Mucosa of rectum (tissue), 2 donors: ENCODE measurements around the gene DPP6.

Experiments
- H3K27ac ChIP-seq, 2 donors: one replicate each; pipeline ENCODE4 v1.7.0; 2013; ENCODE audit warnings: inconsistent platforms in 2 of 2, low read depth in 2 of 2, low read length in 2 of 2
- H3K27me3 ChIP-seq, 2 donors: one replicate each; pipeline ENCODE4 v1.7.0; 2013; ENCODE audit warnings: low read length in 2 of 2; ENCODE audit not compliant: control insufficient read depth in 2 of 2, insufficient read depth in 2 of 2
- H3K36me3 ChIP-seq, 2 donors: one replicate each; pipeline ENCODE4 v1.7.0; 2013; ENCODE audit warnings: low read length in 2 of 2; ENCODE audit not compliant: control insufficient read depth in 2 of 2, insufficient read depth in 2 of 2
- H3K4me1 ChIP-seq, 2 donors: one replicate each; pipeline ENCODE4 v1.7.0; 2013; ENCODE audit warnings: low read length in 2 of 2, mild to moderate bottlenecking in 1 of 2; ENCODE audit not compliant: control insufficient read depth in 2 of 2, insufficient read depth in 2 of 2
- H3K4me3 ChIP-seq, 2 donors: one replicate each; pipeline ENCODE4 v1.7.0; 2013; ENCODE audit warnings: low read length in 2 of 2
- H3K9ac ChIP-seq, 2 donors: one replicate each; pipeline ENCODE4 v1.7.0; 2013; ENCODE audit warnings: low read length in 2 of 2, low read depth in 1 of 2, mild to moderate bottlenecking in 1 of 2
- H3K9me3 ChIP-seq, 2 donors: one replicate each; pipeline ENCODE4 v1.7.0; 2013; ENCODE audit warnings: low read length in 2 of 2; ENCODE audit not compliant: control insufficient read depth in 2 of 2
- donor health status: healthy.
- donor health status: Normal muscosa, but diverticular disease.

The DPP6 gene

GRCh38 chr7:154326421-154326820, 274.2 kb downstream of the DPP6 start:
- Histone ChIP-seq H3K4me1 (no peaks in the 10 kb centered on the region), H3K4me3 (no peak overlapping the region), H3K27me3 (no peaks in the 10 kb centered on the region), H3K27ac (no peak overlapping the region), H3K9me3 (no peaks in the 10 kb centered on the region), H3K36me3 (no peaks in the 10 kb centered on the region), H3K9ac (no peak overlapping the region)

GRCh38 chr7:154330318-154330717, 278.1 kb downstream of the DPP6 start:
- H3K9me3 ChIP-seq = no peaks in the 10 kb centered on the region

GRCh38 chr7:154332811-154333580, 280.8 kb downstream of the DPP6 start:
- H3K4me3 ChIP-seq = no peak overlapping the region
- H3K36me3 ChIP-seq = no peaks in the 10 kb centered on the region
- no peaks in the 10 kb centered on the region for H3K9me3 ChIP-seq
- no peak overlapping the region for H3K27ac ChIP-seq
- H3K27me3 ChIP-seq = no peaks in the 10 kb centered on the region
- no peak overlapping the region for H3K9ac ChIP-seq
- H3K4me1 ChIP-seq = no peaks in the 10 kb centered on the region

More at GRCh38 chr7:154330318-154330717, 278.1 kb downstream of the DPP6 start:
- no peaks in the 10 kb centered on the region for H3K4me1 ChIP-seq
- no peaks in the 10 kb centered on the region for H3K36me3 ChIP-seq
- no peaks in the 10 kb centered on the region for H3K27me3 ChIP-seq
- H3K27ac ChIP-seq = no peak overlapping the region
- no peak overlapping the region for H3K4me3 ChIP-seq
- H3K9ac ChIP-seq = no peak overlapping the region

GRCh38 chr7:154336295-154336694, 284.1 kb downstream of the DPP6 start:
- H3K9me3 ChIP-seq = no peaks in the 10 kb centered on the region

GRCh38 chr7:154338701-154339506, 286.7 kb downstream of the DPP6 start:
- no peak overlapping the region for H3K27ac ChIP-seq
- no peaks in the 10 kb centered on the region for H3K27me3 ChIP-seq
- no peaks in the 10 kb centered on the region for H3K9me3 ChIP-seq

More at GRCh38 chr7:154336295-154336694, 284.1 kb downstream of the DPP6 start:
- H3K4me1 ChIP-seq = no peaks in the 10 kb centered on the region
- no peaks in the 10 kb centered on the region for H3K27me3 ChIP-seq
- H3K4me3 ChIP-seq = no peak overlapping the region
- no peak overlapping the region for H3K27ac ChIP-seq
- no peaks in the 10 kb centered on the region for H3K36me3 ChIP-seq
- no peak overlapping the region for H3K9ac ChIP-seq

GRCh38 chr7:154342971-154343633, 290.9 kb downstream of the DPP6 start:
- H3K9ac ChIP-seq = no peak overlapping the region

More at GRCh38 chr7:154338701-154339506, 286.7 kb downstream of the DPP6 start:
- Histone ChIP-seq H3K36me3 (no peaks in the 10 kb centered on the region), H3K9ac (no peak overlapping the region), H3K4me3 (no peak overlapping the region), H3K4me1 (no peaks in the 10 kb centered on the region)

GRCh38 chr7:154343778-154344412, 291.7 kb downstream of the DPP6 start:
- Histone ChIP-seq H3K27ac (no peak overlapping the region), H3K36me3 (no peaks in the 10 kb centered on the region), H3K9ac (no peak overlapping the region), H3K4me3 (no peak overlapping the region), H3K27me3 (no peaks in the 10 kb centered on the region), H3K9me3 (no peaks in the 10 kb centered on the region), H3K4me1 (no peaks in the 10 kb centered on the region)

More at GRCh38 chr7:154342971-154343633, 290.9 kb downstream of the DPP6 start:
- no peaks in the 10 kb centered on the region for H3K9me3 ChIP-seq
- H3K27ac ChIP-seq = no peak overlapping the region
- H3K27me3 ChIP-seq = no peaks in the 10 kb centered on the region
- no peaks in the 10 kb centered on the region for H3K36me3 ChIP-seq
- H3K4me1 ChIP-seq = no peaks in the 10 kb centered on the region
- H3K4me3 ChIP-seq = no peak overlapping the region

- Histone ChIP-seq H3K4me1 (no peaks in the 10 kb centered on the region), H3K27ac (no peak overlapping the region), H3K27me3 (no peaks in the 10 kb centered on the region), H3K9ac (no peak overlapping the region), H3K36me3 (no peaks in the 10 kb centered on the region), H3K9me3 (no peaks in the 10 kb centered on the region), H3K4me3 (no peak overlapping the region)
Measured at GRCh38 chr7:154345093-154345492, 292.9 kb downstream of the DPP6 start.

- Histone ChIP-seq H3K9ac (no peak overlapping the region), H3K9me3 (no peaks in the 10 kb centered on the region), H3K4me1 (no peaks in the 10 kb centered on the region), H3K4me3 (no peak overlapping the region), H3K27me3 (no peaks in the 10 kb centered on the region), H3K36me3 (no peaks in the 10 kb centered on the region), H3K27ac (no peak overlapping the region)
Measured at GRCh38 chr7:154347700-154348266, 295.6 kb downstream of the DPP6 start.
